HG02759 (cell line): Measurements from ENCODE around the gene AVEN.
"Not testable (repeated sequence)": the region's sequence is repeated elsewhere in the genome, so short reads cannot be mapped to it uniquely, and the experiment has no call there.

ENCODE experiments used
- ATAC-seq: cut with Tn5 transposase; IDR thresholded peaks from one replicate; pipeline ENCODE4 v1.9.1; 2021; ENCODE audit warnings: mild to moderate bottlenecking, moderate library complexity; ENCODE audit not compliant: unreplicated experiment

Gene AVEN

GRCh38 chr15:34038871-34039789 is at the start of gene AVEN:
AVEN (minus strand) TSS chr15:34039204; CDS start chr15:34039046, 158 bp downstream.
- ATAC-seq: peak; percentile 63

DNA sequence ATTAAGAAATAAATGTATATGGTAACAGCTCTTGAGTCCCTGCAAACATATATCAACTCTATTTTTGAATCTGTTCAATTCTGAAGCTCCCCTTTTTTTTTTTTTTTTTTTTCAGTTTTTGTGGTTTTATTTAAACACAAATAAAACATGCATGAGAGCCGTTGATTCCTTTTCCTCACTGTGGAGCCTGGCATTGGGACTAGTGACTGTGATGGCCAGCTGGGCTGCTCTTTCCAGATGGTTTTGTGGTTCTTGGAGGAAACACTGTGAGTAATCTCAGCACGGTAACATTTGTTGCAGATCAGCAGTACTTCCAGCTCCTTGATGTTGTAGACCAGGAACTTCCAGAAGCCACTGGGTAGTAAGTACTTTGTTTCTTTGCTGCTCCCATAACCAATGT is 46.7 kb upstream of the AVEN start:
- no peak for ATAC-seq

- ATAC-seq: no peak
These were observed 45.1 kb upstream of the AVEN start for GRCh38 chr15:34084086-34084485.

DNA sequence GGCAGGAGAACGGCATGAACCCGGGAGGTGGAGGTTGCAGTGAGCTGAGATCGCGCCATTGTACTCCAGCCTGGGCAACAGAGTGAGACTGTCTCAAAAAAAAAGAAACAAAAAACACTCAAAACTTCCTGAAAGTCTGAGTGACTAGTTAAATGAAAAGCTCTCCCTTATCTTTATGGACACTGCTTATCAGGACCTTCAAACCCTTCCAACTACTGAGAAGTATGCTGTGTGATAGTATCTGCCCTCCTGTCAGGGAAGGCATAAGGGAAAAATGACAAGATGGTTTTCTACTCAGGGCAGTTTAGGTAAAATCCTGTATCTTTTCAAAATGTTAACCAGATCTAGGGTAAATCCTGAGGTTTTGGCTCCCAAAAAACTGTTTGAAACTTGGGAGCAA is 40.9 kb upstream of the AVEN start:
- no peak for ATAC-seq

DNA sequence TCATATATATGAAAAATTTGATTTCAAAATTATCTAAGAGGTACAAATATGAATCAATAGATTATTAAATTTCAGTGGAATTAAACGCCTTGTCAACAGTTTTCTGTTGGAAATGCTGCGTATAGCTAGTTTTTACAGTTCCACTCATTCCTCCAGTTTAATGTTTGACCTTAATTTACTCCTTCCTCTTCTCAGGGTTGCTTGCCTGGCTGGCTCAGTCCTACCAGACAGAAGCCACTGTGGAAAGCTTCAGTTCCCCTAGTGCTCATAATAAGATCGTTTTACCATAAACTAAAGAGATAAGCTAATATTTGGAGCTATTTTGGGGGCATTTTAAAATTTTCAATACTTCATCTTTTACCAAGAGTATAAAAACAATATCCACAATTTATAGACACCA is 39.9 kb upstream of the AVEN start:
- no peak for ATAC-seq

DNA sequence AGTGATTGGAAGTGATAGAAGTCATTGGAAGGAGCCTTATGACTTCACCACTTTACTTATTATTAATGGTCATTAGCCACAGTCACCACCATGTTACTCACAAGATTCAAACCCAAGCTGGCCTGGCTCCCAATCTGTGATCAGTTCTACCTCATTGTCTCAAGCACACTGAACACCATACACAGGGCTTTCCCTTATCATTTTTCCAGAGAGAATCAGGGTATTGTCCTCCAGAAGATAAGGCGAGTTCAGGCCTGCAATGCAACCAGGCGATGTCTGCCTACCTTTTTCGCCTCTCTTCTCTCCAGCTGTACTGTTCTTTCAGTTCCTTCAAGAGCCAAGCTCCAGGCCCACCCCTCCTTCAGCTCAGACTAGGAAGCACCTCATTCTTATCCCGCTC is 37.8 kb upstream of the AVEN start:
- ATAC-seq: no peak

- ATAC-seq: no peak
These were observed 31.0 kb upstream of the AVEN start for GRCh38 chr15:34070003-34070402.

DNA sequence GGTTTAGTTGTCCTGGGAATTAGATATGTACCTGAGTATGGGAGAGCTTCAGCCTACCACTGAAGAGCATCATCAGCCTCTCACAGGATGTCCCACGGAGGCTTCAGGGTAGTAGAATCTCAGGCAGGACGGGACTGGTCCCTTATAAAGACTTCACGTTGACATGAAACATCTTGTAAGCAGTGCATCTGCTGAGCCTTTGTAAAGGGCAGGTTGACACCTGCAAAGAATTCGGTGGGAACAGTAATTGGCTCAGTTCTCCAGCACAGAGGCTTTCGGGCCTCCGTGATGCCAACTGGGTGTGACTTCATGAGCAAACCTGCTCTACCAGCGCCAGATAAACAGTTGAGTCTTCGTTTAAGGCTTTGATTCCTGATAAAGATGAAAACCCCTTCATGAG is 26.9 kb upstream of the AVEN start:
- no peak for ATAC-seq

- ATAC-seq: no peak
These were observed 26.3 kb upstream of the AVEN start for GRCh38 chr15:34065261-34065660.

DNA sequence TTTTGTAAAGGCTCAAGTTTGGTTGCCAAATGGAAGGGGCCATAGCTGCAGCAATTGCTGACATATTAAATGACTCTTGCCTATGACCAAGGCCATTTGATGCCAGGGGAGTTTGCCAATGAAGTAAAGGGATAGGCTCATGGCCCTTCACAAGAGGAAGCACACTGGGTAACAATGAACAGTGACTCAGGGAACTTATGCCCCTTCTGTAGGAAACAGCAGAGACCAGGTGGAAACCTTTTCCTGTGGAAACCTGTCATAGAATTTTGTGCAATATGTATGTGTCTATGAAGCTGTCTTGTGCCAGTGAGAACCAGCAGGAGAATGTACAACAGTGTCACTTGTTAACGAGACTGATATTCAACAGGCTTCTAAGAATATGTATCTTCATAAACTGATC is 25.4 kb upstream of the AVEN start:
- ATAC-seq: no peak

- no peak for ATAC-seq
These were observed 20.9 kb upstream of the AVEN start for GRCh38 chr15:34059946-34060345.

- no peak for ATAC-seq
These were observed 20.5 kb upstream of the AVEN start for GRCh38 chr15:34059476-34059875.

- no peak for ATAC-seq
These were observed 17.9 kb upstream of the AVEN start for GRCh38 chr15:34056911-34057310.

DNA sequence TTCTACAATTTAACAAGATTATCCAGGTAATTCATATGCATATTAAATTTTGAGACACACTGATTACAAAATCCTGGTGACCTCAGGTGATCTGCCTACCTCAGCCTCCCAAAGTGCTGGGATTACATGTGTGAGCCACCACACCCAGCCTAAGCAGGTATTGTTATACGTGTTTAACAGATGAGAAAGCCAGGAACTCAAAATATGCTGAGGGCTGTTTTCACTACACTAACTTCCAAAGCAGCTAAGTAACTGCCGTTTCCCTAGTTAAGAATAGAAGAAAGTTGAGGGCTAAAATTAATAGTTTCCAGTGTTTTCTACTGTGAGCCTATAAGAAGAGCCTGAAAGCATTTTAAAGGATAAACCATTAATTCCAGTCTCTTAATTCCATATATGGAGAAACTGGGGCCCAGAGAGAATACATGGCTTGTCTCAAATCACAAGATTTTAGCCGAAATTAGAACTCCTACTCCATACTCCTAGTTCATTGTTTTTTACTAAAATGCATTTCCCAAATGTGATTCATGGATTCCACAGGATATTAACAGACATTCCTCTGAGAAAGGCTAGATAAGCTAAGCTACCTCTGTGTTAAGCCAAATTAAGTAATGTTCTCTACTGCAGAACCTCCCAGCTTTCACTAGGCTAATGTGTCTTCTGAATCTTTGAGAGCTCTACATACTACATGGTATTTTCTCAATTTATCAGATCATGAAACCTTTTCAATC is 17.0 kb upstream of the AVEN start:
- ATAC-seq: no peak

GRCh38 chr15:34054081-34054707 is 15.2 kb upstream of the AVEN start:
- ATAC-seq: no peak

GRCh38 chr15:34050385-34050784 is 11.4 kb upstream of the AVEN start:
- not testable (repeated sequence) for ATAC-seq

DNA sequence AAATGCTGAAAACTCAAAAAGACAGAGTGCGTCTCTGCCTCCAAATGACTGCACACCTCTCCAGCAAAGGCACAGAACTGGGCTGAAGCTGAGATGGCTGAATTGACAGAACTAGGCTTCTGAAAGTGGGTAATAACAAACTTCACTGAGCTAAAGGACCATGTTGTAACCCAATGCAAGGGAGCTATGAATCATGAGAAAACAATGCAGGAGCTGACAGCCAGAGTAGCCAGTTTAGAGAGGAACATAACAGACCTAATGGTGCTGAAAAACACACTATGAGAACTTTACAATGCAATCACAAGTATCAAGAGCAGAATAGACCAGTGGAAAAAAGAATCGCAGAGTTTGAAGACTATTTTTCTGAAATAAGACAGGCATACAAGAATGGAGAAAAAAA is 10.1 kb upstream of the AVEN start:
- no peak for ATAC-seq

DNA sequence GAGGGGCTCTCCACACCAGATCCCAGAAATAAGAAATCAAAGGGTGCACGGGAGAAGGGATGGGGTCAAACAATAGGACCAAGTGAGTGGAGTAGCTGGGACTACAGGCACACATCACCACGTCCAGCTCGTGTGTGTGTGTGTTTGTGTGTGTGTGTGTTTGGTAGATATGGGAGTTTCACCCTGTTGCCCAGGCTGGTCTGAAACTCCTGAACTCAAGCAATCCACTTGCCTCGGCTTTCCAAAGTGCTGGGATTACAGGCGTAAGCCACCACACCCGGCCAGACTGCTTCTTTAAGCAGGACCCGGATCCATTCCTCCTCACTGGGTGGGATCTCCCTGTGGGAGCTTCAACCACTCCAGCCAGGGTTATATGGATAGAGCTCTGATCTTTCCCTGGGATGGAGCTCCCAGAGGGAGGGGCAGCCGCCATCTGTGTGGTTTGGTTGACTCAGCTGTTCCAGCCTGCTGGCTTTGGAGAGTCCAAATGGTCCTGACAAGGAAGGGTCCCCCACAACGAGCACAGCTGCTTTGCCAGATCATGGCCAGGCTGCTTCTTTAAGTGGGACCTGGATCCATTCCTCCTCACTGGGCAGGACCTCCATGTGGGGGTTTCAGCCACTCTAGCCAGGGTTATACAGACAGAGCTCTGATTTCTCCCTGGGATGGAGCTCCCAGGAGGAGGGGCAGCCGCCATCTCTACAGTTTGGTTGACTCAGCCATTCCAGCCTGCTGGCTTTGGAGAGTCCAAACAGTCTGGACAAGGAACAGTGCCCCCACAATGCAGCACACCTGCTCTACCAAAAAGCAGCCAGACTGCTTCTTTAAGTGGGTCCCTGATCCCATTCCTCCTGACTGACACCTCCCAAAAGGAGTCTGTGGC is 9.1 kb upstream of the AVEN start:
- no peak for ATAC-seq

- ATAC-seq: no peak
These were observed 7.6 kb upstream of the AVEN start for GRCh38 chr15:34046471-34047145.

GRCh38 chr15:34043813-34044212 is 4.8 kb upstream of the AVEN start:
- ATAC-seq: no peak
